SK-N-MC (cell line): ENCODE measurements around the gene MYL6.

Experiments used
- EZH2 ChIP-seq: fragments of 200-600 bp; sonication (generic); IDR thresholded peaks from one replicate; pipeline ENCODE4 v1.6.1; 2017; ENCODE audit warnings: antibody characterized with exemption
- FOXP2 ChIP-seq: optimal IDR thresholded peaks from 2 replicates; pipeline ENCODE3; 2011; ENCODE audit warnings: mild to moderate bottlenecking, moderate library complexity; ENCODE audit not compliant: insufficient read depth; ENCODE audit errors: extremely low read length, control extremely low read depth
- POLR2AphosphoS5 ChIP-seq: IDR thresholded peaks from 2 replicates; pipeline ENCODE4 v1.6.1; 2012; ENCODE audit warnings: mild to moderate bottlenecking, low read depth, low read length, borderline replicate concordance

GRCh38 chr12:56127888-56128669, 30.1 kb upstream of the MYL6 start, which contains the start of gene ESYT1:
- peak; percentile 90 for TF ChIP-seq POLR2AphosphoS5
- no peak for TF ChIP-seq EZH2
- peak; percentile 33 for TF ChIP-seq FOXP2
